ENCODE data around the gene AK5.

Gene AK5

DNA sequence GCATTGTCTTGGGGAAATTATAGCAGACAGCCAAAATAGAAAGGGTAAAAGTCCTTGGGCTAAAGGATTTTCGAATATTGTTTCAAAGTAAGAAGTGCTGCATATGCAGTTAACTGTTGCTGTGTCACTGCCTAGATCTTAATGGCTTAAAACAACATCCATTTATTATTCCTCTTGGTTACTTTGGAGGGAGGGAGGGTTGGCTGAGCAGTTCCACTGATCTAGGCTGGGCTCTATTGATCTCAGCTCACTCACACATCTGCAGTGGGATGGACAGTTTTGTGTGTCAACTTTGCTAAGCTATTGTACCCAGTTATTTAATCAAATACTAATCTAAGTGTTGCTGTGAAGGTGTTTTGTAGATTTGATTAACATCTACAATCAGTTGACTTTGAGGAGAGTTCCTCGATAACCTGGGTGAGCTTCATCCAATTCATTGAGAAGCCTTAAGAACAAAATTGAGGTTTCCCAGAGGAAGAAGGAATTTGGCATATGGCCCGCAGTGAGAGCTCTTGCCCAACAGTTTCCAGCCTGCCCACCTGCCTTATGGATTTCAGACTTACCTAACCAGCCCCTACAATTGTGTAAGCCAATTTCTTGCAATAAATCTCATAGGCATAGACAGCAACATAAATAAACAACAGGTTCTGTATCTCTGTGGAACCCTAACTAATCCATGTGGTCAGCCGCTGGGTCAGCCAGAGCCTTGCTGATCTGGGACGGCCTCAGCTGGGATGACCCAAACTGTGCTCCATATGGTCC is 187.3 kb downstream of the AK5 start:
- H3K36me3 Mint-ChIP-seq (ENCODE audit: low read depth): no peaks in the 10 kb centered on the region
- no peak overlapping the region for H3K27ac Mint-ChIP-seq
- DNase-seq: no peak
- peaks cover 9% of the 10 kb centered on the region for H3K9me3 Mint-ChIP-seq
- TF ChIP-seq, protein P1, sequence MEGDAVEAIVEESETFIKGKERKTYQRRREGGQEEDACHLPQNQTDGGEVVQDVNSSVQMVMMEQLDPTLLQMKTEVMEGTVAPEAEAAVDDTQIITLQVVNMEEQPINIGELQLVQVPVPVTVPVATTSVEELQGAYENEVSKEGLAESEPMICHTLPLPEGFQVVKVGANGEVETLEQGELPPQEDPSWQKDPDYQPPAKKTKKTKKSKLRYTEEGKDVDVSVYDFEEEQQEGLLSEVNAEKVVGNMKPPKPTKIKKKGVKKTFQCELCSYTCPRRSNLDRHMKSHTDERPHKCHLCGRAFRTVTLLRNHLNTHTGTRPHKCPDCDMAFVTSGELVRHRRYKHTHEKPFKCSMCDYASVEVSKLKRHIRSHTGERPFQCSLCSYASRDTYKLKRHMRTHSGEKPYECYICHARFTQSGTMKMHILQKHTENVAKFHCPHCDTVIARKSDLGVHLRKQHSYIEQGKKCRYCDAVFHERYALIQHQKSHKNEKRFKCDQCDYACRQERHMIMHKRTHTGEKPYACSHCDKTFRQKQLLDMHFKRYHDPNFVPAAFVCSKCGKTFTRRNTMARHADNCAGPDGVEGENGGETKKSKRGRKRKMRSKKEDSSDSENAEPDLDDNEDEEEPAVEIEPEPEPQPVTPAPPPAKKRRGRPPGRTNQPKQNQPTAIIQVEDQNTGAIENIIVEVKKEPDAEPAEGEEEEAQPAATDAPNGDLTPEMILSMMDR (IDR thresholded peaks at IDR 0.05): no peak
- H3K27me3 Mint-ChIP-seq (ENCODE audit: low read depth, poor library complexity): peaks cover 5% of the 10 kb centered on the region
- H3K4me1 Mint-ChIP-seq: peaks cover 31% of the 10 kb centered on the region
- no peak overlapping the region for H3K4me3 Mint-ChIP-seq

DNA sequence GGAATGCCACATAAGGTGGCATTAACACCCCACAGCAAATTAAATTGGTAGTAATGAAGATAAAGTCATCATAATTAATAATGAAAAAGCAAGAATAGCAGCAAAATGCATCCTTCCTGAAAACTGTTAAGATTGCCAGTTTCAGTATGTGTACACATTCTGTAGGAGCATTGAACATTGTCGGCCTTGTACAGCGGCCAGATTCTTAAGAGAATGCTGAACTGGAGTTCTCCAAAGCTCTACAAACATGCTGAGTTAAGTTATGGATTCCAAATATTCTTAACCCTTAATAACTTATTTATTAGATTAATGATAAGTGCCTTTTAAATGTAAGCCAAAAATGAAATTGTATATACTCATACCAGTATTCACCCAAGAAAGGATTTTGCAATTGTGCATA is 189.9 kb downstream of the AK5 start:
- Mint-ChIP-seq H3K9me3 (peaks cover 9% of the 10 kb centered on the region), H3K36me3 (ENCODE audit: low read depth) (no peaks in the 10 kb centered on the region), H3K27ac (no peak overlapping the region), H3K27me3 (ENCODE audit: low read depth, poor library complexity) (no peaks in the 10 kb centered on the region), H3K4me3 (no peak overlapping the region), H3K4me1 (peaks cover 36% of the 10 kb centered on the region)
- DNase-seq: no peak
- TF ChIP-seq, protein P1 (IDR thresholded peaks at IDR 0.05): no peak

DNA sequence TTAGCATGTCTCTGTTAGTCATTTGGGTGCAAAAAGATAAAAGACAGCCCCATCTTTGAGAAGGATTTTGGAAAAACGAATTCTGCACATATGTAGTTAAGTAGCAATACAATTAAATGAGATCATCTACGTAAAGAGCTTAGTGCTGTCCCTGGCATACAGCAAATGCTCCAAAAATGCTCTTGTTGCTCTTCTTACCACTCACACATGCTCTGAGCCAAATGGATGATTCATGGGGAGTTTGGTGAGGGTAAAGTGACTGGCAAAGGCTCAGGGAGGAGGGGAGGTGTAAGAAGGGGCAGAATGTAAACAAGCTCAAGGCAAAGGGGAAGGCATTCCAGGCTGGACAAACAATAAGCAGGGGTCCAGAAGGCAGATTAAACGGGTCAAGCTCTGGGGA is 191.9 kb downstream of the AK5 start:
- peaks cover 9% of the 10 kb centered on the region for H3K9me3 Mint-ChIP-seq
- no peak for DNase-seq
- TF ChIP-seq, protein P1 (IDR thresholded peaks at IDR 0.05): no peak
- peaks cover 24% of the 10 kb centered on the region for H3K4me1 Mint-ChIP-seq
- H3K27ac Mint-ChIP-seq: no peak overlapping the region
- no peaks in the 10 kb centered on the region for H3K36me3 Mint-ChIP-seq (ENCODE audit: low read depth)
- no peak overlapping the region for H3K4me3 Mint-ChIP-seq
- no peaks in the 10 kb centered on the region for H3K27me3 Mint-ChIP-seq (ENCODE audit: low read depth, poor library complexity)

DNA sequence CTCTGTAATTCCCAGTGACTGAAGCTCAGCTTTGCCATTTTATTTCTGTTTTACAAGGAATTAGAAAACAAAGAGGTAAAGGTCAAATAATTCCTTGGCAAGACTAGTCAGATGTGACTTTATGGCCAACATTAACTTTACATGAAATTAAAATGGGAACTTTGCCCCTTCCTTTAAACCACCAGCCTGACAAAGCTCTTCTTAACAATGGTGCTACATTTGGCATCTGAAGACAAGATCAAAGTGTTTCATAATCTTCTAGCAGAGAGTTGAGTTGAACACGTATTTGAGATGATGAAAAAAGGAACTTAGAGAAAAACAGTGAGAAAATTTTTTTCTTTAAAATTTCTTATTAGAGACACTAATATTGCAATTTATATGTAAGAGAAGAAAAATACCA is 193.8 kb downstream of the AK5 start:
- DNase-seq: no peak
- Mint-ChIP-seq H3K36me3 (ENCODE audit: low read depth) (no peaks in the 10 kb centered on the region), H3K27ac (no peak overlapping the region), H3K27me3 (ENCODE audit: low read depth, poor library complexity) (no peaks in the 10 kb centered on the region), H3K9me3 (peaks cover 9% of the 10 kb centered on the region), H3K4me3 (no peak overlapping the region), H3K4me1 (peaks cover 11% of the 10 kb centered on the region)
- TF ChIP-seq, protein P1 (IDR thresholded peaks at IDR 0.05): no peak

DNA sequence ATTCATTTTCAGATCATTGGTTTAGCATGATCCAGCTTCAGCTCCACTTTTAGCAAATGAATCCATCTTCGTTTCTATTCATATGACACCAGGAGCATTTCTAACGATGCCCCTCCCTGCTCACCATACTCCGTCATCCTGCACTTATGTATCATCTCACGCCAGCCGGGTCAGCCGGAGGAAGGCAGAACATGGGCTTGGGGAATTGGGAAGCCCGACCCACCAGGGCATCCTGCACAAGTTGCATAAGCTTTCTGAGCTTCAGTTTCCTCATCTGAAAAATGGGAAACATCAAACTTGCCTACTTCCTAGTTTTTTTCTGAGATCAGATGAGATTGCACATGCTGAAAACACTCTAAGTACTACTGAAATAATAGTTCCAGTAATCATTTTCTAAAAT is 194.7 kb downstream of the AK5 start:
- Mint-ChIP-seq H3K27me3 (ENCODE audit: low read depth, poor library complexity) (no peaks in the 10 kb centered on the region), H3K4me1 (peaks cover 11% of the 10 kb centered on the region), H3K36me3 (ENCODE audit: low read depth) (no peaks in the 10 kb centered on the region), H3K9me3 (peaks cover 9% of the 10 kb centered on the region), H3K27ac (no peak overlapping the region), H3K4me3 (no peak overlapping the region)
- DNase-seq: no peak
- TF ChIP-seq, protein P1 (IDR thresholded peaks at IDR 0.05): no peak

DNA sequence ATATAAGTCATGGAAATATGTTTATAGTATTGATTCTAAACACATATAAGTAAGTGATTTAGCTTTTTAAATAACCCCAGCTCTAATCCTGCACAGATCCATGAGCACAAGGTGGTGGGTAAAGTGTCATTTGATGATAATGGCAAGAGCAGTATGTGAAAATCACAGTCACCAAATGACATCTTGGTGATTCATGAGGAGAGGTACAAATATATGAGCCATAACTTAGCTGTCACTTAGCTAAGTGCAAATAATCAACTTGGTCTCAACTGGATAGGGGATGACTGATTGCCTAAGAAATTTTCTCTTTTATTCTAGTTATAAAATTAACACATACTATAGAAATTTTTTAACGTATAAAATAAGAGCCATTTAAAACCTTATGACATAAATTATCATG is 202.5 kb downstream of the AK5 start:
- H3K36me3 Mint-ChIP-seq (ENCODE audit: low read depth): no peaks in the 10 kb centered on the region
- TF ChIP-seq, protein P1 (IDR thresholded peaks at IDR 0.05): no peak
- peaks cover 6% of the 10 kb centered on the region for H3K27me3 Mint-ChIP-seq (ENCODE audit: low read depth, poor library complexity)
- no peak overlapping the region for H3K4me3 Mint-ChIP-seq
- no peak for DNase-seq
- no peaks in the 10 kb centered on the region for H3K4me1 Mint-ChIP-seq
- H3K27ac Mint-ChIP-seq: no peak overlapping the region
- H3K9me3 Mint-ChIP-seq: no peaks in the 10 kb centered on the region
